GM10248 (cell line): ENCODE results near the gene AFP.

Source experiments
- CTCF ChIA-PET: fragments of 300-600 bp; sonication (Branson Sonifier 250); formaldehyde crosslinking; extraction: SDS; loops from one replicate; lab custom pipeline; 2021; ENCODE audit warnings: antibody characterized with exemption; lab: Yijun Ruan, JAX
- POLR2A ChIA-PET: fragments of 350-650 bp; sonication (Branson Sonifier 250); formaldehyde crosslinking; extraction: SDS; loops from one replicate; lab custom pipeline; 2020; ENCODE audit warnings: antibody characterized with exemption; lab: Yijun Ruan, JAX
- DNase-seq: peaks from one replicate; pipeline ENCODE4 v3.0.0; 2012; ENCODE audit errors: extremely low spot score
- TF ChIP-seq, protein P1 (sequence below): IDR thresholded peaks from 2 replicates; pipeline ENCODE4 v1.5.1; 2012; ENCODE audit warnings: mild to moderate bottlenecking, low read depth; ENCODE audit errors: extremely low read depth, missing control alignments, control extremely low read depth

The AFP gene

DNA sequence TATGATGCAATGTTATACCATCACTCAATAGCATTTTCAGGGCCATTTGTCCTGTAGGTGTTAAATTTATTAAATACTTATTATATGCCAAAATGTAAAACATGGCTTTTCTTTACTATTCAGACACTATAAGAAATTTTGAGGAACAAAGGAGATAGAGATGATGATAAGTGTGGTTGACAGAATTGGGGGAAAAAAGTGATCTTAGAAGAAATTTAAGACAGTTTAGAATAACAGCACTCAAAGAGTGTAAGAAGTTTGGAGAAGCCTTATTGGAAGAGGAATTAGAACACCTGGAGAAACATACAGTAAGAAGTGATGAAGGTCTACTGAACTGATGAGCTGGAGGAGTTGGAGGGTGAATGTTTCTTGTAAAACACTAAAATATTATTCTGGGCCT lies 12.8 kb upstream of the AFP start:
- POLR2A ChIA-PET = no interaction called here

DNA sequence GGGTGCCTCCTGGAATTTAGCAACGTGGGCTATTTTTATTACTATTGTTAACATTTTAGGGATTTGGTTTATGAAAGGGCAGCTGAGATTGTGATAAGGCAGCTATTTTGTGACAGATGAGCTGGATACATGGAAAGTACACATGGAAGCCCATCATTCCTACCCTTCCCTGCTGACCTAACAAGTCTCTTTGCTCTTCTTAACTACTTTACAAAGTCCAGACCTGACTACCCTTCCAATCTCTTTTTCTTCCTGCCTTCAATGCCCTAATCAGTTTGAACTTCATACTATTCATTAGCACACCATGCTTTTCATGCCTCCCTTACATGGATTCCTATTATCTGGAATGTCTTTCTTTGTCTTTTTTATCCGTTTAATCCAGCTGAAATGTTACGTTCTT lies 9.4 kb upstream of the AFP start:
- no peak for DNase-seq
- POLR2A ChIA-PET = no interaction called here
- TF ChIP-seq, protein P1, sequence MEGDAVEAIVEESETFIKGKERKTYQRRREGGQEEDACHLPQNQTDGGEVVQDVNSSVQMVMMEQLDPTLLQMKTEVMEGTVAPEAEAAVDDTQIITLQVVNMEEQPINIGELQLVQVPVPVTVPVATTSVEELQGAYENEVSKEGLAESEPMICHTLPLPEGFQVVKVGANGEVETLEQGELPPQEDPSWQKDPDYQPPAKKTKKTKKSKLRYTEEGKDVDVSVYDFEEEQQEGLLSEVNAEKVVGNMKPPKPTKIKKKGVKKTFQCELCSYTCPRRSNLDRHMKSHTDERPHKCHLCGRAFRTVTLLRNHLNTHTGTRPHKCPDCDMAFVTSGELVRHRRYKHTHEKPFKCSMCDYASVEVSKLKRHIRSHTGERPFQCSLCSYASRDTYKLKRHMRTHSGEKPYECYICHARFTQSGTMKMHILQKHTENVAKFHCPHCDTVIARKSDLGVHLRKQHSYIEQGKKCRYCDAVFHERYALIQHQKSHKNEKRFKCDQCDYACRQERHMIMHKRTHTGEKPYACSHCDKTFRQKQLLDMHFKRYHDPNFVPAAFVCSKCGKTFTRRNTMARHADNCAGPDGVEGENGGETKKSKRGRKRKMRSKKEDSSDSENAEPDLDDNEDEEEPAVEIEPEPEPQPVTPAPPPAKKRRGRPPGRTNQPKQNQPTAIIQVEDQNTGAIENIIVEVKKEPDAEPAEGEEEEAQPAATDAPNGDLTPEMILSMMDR = no peak
- CTCF ChIA-PET = interaction anchor here (1.0 to 3.5 kb wide), 2 partner anchors 20 to 26 kb away, joined by 3 to 16 read pairs; no protein-coding TSS in a partner anchor

More for the DNA sequence above, 12.8 kb upstream of the AFP start:
- TF ChIP-seq, protein P1 = no peak
- no peak for DNase-seq
- CTCF ChIA-PET = interaction anchor here (1.0 to 2.6 kb wide), 2 partner anchors 10 to 68 kb away, joined by 4 to 14 read pairs; no protein-coding TSS in a partner anchor

GRCh38 chr4:73429118-73429517 lies 6.9 kb upstream of the AFP start:
- TF ChIP-seq, protein P1 = no peak
- POLR2A ChIA-PET = no interaction called here
- no peak for DNase-seq
- CTCF ChIA-PET = interaction anchor here (1.0 to 3.5 kb wide), 4 partner anchors 9 to 38 kb away, joined by 3 to 16 read pairs (median 6); no protein-coding TSS in a partner anchor

DNA sequence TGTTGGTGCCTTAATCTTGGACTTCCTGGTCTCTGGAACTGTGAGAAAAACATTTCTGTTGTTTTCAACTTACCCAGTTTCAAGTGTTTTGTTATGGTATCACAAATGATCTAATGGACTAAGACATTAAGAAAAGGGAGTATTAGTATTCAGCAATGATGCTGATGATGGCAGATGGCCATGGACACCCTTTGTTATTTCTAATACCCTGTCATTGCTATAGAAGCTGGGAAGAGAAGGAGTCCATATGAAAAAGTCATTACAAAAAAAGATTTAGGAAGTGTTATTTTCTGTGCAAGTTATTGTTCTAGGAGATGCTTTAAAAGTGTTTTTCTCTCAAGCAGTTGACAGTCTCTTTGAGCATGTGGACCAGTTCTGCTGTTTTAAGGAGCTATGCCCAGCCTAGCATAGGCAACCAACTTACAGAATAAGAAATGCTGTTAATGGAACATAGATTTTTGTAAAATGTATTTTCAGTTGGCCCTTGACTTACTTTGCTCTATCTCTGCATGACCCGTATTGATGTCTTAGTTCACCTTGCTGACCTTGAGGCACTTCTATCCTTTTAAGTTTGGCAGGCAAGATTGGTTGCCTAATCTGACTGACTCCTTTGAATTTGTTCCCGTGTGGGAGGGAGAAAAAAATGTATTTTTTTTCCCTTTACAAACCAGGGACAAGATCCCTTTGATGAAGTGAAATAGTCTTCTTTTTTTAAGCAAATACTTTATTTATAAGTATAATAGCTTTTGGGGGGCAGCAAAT lies 6.0 kb upstream of the AFP start:
- POLR2A ChIA-PET = no interaction called here
- CTCF ChIA-PET = interaction anchor here (1.0 to 3.5 kb wide), 2 partner anchors 8 to 16 kb away, joined by 4 to 16 read pairs; no protein-coding TSS in a partner anchor

GRCh38 chr4:73431813-73432168 lies 4.2 kb upstream of the AFP start:
- TF ChIP-seq, protein P1 = no peak
- CTCF ChIA-PET = interaction anchor here (2.5 to 5.0 kb wide), 4 partner anchors 8 to 20 kb away, joined by 14 to 34 read pairs (median 14); no protein-coding TSS in a partner anchor
- DNase-seq = no peak
- POLR2A ChIA-PET = no interaction called here

More for the DNA sequence above, 6.0 kb upstream of the AFP start:
- DNase-seq = no peak
- TF ChIP-seq, protein P1 = no peak

- DNase-seq = no peak
- POLR2A ChIA-PET = no interaction called here
- CTCF ChIA-PET = interaction anchor here (2.5 to 5.0 kb wide), 4 partner anchors 8 to 19 kb away, joined by 14 to 34 read pairs (median 14); no protein-coding TSS in a partner anchor
Measured at GRCh38 chr4:73432169-73433000, 3.6 kb upstream of the AFP start.

More at GRCh38 chr4:73432169-73433000, 3.6 kb upstream of the AFP start:
- TF ChIP-seq, protein P1 = no peak
